HG03095 (cell line): Measurements from ENCODE around the gene ZRANB3.
"Not testable (repeated sequence)": the region's sequence is repeated elsewhere in the genome, so short reads cannot be mapped to it uniquely, and the experiment has no call there.

Source experiments
- ATAC-seq: cut with Tn5 transposase; IDR thresholded peaks from one replicate; pipeline ENCODE4 v1.9.1; 2021; ENCODE audit warnings: moderate library complexity; ENCODE audit not compliant: unreplicated experiment

ZRANB3 gene

GRCh38 chr2:135337071-135337470 lies 193.9 kb downstream of the ZRANB3 start:
- no peak for ATAC-seq

GRCh38 chr2:135335256-135335655 lies 195.8 kb downstream of the ZRANB3 start:
- ATAC-seq = no peak

DNA sequence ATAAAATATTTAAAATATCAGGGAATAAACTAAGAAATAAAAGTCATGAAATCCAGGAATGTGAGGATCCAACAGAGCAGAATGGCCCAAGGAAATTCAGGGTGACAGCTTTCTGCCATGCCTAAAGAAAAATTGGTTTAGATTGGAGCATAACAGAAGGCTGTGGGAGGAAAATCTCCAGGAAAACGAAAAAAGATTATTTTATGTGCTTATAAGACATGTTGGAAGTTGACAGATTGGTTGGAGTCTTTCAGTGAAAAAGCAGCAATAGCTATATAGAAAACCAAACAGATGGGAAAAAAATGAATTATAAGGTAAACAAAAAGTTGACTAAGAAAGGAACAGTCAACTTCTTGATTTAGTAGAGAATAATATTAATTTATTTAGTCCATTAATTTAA lies 203.9 kb downstream of the ZRANB3 start:
- no peak for ATAC-seq

GRCh38 chr2:135320465-135321355 lies 210.3 kb downstream of the ZRANB3 start:
- no peak for ATAC-seq

GRCh38 chr2:135318808-135319207 lies 212.2 kb downstream of the ZRANB3 start:
- no peak for ATAC-seq

DNA sequence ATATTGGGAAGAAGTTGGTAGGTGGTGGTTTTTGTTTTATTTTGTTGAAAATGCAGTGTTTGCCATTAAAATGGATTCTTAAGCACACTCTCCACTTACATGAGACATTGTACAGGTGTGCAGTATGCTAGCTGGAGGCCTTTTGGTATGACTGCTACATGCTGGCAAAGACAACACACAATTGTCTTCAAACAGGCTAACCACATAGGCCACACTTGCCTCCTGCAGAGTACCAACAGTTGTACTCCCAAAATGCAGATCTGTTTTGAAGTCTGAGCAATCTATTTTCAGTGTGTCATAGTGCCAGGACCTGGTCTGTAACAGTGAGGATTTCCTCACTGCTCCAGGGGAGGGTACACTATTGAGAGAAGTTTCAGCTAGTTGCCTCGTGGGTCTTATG lies 213.6 kb downstream of the ZRANB3 start:
- ATAC-seq = no peak

GRCh38 chr2:135311962-135312361 lies 219.1 kb downstream of the ZRANB3 start:
- no peak for ATAC-seq

- ATAC-seq = no peak
Observed at GRCh38 chr2:135311268-135311667, 219.8 kb downstream of the ZRANB3 start.

- no peak for ATAC-seq
Observed at GRCh38 chr2:135304694-135305093, 226.3 kb downstream of the ZRANB3 start.

GRCh38 chr2:135299658-135300244 lies 231.3 kb downstream of the ZRANB3 start:
- peak; percentile 79 for ATAC-seq

GRCh38 chr2:135299165-135299564 lies 231.9 kb downstream of the ZRANB3 start:
- no peak for ATAC-seq

- not testable (repeated sequence) for ATAC-seq
Observed at GRCh38 chr2:135287121-135287520, 243.9 kb downstream of the ZRANB3 start.

DNA sequence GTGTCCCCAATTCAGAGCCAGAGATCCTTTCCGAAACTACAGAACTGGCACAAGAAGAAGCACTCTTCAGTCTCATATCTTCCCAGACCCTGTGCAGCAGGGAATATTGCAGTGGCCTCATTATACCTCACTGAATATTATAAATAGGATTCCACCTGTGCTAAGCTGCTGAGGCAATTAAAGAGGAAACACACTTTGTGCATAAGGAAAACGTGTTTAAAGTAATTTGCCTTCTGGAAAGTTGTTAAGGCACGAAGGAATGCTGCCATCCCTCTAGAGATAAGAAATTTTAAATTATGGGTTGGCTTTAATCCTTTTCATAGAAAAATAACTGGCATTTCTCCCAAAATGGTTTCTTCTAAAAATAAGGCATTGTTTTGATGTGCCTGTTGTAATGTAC lies 245.6 kb downstream of the ZRANB3 start:
- no peak for ATAC-seq

DNA sequence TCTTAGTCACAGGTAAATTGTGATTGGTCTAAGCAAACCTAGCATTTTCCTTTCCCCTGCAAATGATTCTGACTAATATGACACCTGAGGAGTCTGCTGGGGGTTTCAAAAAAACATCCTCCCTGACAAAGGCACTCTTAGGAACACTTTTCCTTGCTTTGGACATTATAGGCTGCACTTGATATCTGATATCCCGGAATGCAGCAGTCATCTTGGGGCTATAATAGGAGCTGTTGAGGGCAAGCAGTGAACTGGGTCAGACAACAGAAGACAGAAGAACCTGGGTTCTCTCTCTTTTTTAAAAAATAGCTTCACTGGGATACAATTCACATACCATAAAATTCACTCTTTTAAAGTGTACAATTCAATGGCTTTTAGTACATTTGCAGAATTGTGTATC lies 249.6 kb downstream of the ZRANB3 start:
- ATAC-seq = no peak

- ATAC-seq = no peak
Observed at GRCh38 chr2:135279209-135279608, 251.8 kb downstream of the ZRANB3 start.

GRCh38 chr2:135276525-135276924 lies 254.5 kb downstream of the ZRANB3 start:
- no peak for ATAC-seq

GRCh38 chr2:135271006-135271405 lies 260.0 kb downstream of the ZRANB3 start:
- no peak for ATAC-seq

DNA sequence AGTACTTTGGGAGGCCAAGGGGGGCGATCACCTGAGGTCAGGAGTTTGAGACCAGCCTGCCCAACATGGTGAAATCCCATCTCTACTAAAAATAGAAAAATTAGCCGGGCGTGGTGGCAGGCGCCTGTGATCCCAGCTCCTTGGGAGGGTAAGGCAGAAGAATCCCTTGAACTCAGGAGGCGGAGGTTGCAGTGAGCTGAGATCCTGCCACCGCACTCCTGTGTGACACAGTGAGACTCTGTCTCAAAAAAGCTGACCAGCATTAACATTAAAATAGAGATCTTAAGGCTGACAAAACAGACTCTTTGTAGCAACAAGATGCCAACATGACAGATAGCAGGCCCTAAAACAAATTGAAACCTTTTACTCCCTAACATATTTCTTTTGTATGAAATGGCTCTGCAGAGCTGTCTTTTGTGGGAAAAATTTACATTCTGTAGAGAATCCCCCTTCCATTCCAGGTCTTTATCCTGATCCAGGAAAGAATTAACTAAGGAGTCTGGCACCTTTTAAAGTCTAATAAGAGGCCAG lies 265.0 kb downstream of the ZRANB3 start:
- no peak for ATAC-seq

DNA sequence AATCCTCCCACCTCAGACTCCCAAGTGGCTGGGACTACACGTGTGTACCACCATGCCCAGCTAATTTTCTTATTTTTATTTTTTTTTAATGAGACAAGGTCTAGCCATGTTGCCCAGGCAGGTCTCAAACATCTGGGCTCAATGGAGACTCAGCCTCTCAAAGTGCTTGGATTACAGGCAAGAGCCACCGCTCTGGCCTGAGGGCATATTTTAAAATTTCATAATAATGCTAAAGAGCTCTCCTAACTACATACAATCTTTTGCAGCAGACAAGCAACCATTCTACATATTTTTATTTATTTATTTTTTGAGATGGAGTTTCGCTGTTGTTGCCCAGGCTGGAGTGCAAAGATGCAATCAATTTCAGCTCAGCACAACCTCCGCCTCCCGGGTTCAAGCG lies 271.9 kb downstream of the ZRANB3 start:
- ATAC-seq = no peak

GRCh38 chr2:135258193-135258592 lies 272.8 kb downstream of the ZRANB3 start:
- ATAC-seq = no peak

DNA sequence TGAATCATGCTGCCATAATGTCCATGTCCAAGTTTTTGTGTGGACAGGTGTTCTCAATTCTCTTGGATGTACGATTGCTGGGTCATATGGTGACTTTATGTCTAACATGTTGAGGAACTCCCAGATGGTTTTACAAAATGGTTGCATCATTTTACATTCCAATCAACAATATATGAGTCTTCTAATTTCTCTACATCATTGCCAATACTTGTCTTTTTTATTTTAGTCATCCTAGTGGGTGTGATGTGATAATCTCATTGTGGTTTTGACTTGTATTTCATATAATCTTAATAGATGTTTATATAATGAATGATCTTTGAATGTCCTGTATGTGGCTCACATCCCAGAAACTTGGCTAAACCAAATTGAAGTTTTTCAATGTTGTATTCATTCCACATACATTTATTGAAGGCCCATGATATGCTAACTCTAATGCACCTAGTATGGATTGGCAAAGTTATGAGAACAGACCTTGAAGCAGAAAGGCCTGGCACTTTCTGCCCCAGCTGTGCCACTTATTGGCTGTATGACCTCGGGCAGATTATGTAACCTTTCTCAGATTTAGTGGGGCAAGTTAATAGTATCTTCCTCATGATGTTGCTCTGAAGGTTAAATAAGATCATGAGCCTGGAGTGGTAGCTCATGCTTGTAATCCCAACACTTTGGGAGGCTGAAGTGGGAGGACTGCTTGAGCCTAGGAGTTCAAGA lies 273.5 kb downstream of the ZRANB3 start:
- no peak for ATAC-seq
